GM19455 (cell line): ENCODE data around the gene IQCK.

Source experiments
- ATAC-seq: cut with Tn5 transposase; IDR thresholded peaks from one replicate; pipeline ENCODE4 v1.9.1; 2021; ENCODE audit not compliant: unreplicated experiment

The IQCK gene

DNA sequence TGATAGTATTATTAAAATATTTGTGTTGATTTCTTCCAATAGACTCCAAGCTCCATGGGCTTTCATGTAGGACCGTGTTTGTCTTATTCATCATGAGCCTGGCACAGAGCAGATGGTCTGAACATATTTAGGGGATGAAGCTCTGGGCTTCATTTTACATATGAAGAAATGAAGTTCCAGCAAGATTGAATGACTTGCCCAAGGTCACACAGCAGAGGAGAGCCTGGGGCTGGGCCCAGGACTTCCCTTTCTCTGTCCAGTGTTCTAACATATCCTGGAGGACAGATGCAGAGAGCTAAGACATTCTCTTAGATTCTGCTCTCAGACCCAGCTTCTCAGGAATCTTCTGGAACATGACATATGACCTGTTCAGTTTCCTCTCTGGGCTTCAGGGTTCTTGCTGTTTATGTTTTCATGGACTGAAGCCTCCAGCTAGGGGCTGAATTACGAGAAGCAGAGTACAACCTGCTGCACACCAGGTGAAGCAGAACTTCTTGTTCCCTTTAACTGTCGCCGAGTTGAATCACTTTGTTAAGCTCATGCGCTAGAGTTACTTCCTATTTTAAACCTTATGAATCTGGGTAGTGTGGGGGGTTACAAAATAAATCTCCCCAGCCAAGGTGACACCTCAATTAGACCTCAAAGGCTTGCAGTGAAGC, 113.0 kb downstream of the IQCK start:
- ATAC-seq, result no peak

DNA sequence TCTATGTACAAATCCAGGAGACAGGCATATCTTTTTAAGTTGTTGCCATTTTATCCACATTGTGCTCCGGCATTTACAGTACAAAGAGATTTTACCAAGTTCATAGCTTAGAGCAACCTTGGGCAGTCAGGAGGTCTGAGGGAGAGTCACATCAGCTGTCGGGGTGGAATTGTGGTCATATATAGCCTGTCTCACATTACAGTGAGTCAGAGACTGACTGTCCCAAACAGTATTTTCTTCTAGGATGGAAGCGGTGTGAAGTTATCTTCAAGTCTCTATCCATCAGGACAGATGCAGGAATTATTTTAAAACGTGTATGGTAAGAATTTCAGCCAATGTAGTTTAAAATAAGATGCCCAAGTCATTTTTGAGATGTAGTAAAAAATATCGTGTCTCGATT, 113.6 kb downstream of the IQCK start:
- ATAC-seq, result no peak

- no peak for ATAC-seq
Observed at GRCh38 chr16:19833176-19833575, 115.1 kb downstream of the IQCK start.

DNA sequence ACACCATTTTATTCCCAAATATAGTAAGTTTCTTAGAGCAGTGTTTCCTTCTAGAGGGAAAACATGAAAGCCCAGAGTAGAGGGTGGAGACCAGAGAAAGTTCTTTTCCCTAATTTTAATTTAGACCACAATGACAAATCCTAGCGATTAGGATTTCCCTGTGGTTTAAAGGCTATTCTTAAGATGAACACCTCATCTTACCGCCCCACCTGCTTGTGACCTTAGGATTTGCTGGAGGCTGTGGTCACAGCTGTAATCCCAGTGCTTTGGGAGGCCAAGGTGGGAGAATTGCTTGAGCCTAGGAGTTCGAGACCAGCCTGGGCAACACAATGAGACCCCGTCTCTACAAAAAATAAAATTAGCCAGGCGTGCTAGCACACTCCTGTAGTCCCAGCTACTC, 115.5 kb downstream of the IQCK start:
- no peak for ATAC-seq

GRCh38 chr16:19835196-19835595, 117.1 kb downstream of the IQCK start:
- ATAC-seq, result no peak

- no peak for ATAC-seq
Observed at GRCh38 chr16:19835968-19836421, 117.9 kb downstream of the IQCK start.

DNA sequence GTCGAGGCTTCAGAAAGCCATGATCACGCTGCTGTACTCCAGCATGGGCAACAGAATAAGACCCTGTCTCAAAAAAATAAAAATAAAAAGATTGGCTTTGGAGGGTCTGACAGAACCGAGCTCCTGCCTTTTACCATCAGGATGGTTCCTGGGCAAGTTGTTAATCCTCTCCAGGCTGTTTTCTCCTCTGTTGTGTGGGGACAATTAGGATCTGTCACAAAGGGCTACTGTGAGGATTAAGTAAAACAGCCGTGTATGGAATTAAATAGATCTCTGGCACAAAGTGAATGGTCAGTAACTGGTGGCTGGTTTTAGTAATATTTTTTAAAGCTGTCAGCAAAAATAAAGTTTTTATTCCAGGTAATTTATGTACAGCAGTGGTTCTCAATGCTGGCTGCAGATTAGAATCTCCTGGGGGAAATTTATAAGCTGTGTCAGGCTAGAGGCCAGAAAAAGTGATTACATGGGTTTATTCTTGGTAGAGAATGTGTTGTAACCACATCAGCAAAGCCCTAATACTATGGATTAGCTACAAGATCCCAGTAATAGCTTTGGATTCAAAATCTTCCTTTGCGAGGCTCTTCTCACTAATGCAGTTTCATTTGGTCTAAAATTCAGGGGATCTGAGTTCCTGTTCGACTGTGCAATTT, 119.4 kb downstream of the IQCK start:
- no peak for ATAC-seq

DNA sequence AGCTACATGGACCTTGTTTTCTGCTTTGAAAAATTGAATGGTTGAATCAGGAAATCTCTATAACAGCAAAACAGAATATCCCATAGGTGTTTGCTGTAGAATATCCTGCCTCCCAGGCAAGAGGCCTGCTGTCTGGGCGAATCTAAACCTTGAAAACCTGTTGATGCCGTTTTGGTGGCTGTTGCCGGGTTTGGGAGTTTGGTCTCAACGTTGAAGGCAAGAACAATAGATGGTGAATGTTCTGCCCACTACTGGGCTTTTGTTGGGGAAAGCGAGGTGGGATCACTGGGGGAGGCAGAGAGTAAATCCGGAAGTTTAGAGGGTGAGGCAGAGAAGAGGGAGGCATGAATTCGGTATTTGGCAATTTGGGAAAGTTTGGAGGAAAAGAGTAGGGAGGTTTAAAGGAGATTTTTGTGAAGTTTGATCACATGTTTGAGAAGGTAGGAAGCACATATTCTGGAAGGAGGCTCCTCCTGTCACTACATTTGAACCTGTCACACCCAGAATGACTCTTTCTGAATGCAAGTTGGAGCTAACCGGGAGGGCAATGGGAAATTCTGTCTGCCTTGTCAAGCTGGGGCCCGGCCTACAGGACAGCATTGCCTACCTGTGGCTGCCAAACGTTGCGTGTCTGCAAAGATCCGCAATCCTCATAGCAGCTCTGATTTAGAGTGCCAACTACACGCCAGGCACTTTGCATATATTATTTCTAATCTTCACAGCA, 120.1 kb downstream of the IQCK start:
- ATAC-seq, result no peak

GRCh38 chr16:19840524-19841110, 122.5 kb downstream of the IQCK start:
- no peak for ATAC-seq

DNA sequence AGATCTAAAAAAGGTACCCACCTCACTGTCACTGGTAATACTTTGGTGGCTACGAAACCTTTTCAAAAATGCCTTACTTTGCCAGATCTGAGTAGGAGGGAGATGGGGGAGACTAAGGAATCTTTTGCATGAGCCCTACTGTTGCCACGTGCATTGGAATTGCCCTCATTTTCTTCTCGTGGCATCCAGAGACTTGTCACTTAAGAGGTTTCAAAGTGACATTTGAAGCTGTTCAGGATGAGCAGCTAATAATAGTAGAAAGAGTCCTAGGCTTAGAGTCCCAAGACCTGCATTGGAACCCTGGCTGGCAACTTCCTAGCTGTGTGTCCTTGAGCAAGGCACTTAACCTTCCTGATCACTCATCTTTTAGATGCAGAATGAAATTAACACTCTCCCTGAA, 123.1 kb downstream of the IQCK start:
- ATAC-seq, result no peak

DNA sequence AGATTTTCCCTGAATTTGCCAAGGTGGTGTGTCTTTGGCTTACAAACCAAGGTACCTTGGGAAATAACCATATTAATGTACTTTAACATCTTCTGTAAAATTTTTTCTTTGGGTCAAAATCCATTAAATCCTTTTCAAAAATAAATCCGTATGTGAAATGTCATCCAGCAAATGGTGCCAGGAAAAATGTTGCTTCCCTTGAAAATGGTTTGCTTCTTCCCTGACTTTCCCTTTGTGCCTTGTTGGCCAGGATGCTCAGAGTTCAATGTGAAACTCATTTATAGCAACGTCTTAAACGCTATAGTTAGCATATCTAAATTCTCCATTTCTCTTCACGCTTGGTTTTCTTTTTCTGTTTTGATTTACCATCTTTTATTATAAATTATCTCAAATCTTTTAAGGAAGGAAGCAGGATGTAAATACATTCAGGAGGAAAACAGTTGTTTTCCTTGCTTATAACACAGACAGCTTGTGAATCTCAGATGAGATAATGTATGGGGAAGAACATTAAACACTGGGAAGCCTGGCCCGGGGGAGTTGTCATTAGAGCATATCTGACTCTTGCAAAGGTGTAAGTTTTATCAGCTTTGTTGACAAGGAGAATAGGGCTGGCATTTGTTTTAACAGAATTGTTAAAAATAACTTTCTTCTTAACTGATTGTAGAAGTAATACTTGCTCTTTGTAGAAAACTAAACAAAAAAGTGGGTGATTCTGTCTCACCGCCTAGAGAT, 124.5 kb downstream of the IQCK start:
- ATAC-seq, result no peak

GRCh38 chr16:19843371-19843770, 125.3 kb downstream of the IQCK start:
- no peak for ATAC-seq

DNA sequence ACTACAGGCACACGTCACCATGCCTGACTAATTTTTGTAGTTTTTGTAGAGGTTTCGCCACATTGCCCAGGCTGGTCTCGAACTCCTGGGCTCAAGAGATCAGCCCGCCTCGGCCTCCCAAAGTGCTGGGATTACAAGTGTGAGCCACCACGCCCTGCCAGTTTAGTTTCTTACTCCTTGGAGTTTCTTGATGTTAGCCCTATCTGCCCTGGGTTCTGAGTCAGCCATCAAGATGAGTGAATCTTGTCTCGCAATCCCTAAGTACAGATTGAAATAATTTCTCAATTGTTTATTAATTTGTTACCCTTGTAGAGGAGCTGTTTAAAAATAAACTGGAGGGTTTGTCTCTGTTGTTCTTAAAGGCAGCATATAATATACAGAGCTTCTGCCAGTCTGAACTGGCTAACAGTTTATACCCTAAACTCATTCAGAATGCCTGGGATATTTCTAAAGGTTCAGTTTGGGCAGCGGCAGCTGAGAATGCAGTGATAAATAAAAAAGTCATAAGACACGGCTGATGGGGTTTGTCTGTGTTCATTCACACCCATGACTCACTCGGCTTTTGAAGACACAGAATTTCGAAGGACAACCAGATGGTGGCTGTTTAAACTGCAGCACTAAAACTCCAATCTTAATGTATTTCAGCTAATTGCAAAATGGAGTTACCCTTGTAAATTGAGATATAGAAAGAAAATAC, 127.0 kb downstream of the IQCK start:
- ATAC-seq, result no peak

DNA sequence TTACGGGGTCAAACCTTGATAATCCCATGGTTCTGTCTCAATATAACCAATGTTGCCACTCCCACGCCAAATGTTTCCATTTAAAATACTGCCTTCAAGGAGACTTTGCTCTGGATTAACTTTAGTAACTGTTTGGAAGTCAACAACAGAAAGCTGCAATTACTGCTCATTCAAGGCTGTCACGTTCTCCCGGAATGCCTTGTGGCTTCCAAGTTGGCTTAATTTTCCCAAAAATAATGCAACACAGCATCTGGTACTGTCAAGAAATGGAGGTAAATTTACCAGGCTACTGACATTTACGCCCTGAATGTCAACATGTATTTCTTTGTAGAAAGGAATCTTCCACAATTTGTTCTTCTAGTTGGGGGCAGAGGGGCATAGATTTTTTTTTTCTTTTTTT, 128.4 kb downstream of the IQCK start:
- ATAC-seq, result no peak

DNA sequence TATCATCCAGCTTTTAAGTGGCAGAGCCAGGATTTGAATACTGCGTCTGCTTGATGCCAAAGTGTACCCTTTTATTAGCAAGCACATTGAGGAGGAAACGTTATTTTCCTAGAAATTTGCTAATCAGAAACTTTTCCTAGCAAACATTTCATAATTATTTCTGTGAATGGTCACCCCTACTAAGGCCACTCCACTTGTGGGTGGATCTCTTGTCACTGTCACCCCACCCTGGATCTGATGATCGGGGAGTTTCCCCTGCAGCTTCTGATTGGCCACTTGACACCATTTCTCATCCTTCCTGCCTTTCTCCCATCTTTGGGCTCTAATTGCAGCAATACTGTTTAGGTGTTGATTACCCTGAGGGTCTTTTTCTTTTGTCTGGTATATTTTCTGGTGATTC, 130.7 kb downstream of the IQCK start:
- ATAC-seq, result no peak

- no peak for ATAC-seq
Observed at GRCh38 chr16:19850131-19850817, 132.2 kb downstream of the IQCK start.

- ATAC-seq, result no peak
Observed at GRCh38 chr16:19851476-19851875, 133.4 kb downstream of the IQCK start.

DNA sequence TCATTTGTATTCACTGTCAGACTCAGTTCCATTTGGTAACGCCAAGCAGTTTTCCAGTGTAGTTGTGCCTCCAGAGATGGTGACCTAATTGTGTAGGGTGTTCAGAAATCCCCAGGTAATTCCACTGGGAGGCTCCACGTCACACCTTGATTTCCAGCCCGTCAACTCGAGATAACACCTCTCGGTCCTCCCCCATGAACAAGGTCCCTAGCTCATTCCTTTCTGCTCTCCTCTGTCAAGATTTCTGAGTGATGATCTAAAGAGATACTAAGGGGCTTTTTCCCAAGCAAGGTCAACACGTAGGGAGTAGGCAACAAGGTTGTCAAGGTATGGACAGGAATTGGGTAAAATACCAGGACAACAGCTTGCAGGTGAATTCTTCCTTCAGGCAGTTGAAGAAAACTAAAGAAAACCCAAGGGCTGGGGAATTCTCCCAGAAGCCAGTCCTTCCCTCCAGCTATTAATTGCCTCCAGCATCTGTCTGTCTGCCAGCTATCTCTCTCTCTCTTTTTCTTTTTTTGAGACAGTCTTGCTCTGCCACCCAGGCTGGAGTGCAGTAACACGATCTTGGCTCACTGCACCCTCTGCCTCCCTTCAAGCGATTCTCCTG, 135.2 kb downstream of the IQCK start:
- no peak for ATAC-seq

GRCh38 chr16:19853742-19854542, 135.9 kb downstream of the IQCK start:
- ATAC-seq, result no peak
